ENCODE measurements around the gene RFPL1.
"Not testable (repeated sequence)": the region's sequence is repeated elsewhere in the genome, so short reads cannot be mapped to it uniquely, and the experiment has no call there.

Gene RFPL1

DNA sequence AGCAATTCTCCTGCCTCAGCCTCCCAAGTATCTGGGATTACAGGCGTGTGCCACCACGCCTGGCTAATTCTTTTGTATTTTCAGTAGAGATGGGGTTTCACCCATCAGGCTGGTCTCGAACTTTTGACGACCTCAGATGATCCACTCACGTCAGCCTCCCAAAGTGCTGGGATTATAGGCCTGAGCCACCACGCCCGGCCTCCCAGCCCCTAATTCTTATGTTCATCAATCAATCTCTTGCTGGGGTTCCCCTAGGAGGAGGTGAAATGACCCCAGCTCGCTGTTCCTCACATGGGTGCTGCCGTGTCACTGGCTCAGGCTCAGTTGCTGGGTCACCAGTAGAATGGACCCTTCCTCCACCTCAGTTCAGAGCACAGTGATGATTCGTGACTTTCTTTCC lies at the start of gene RFPL1:
TSS of gene RFPL1 (plus strand) at position 301 of the 400 bp plus-strand sequence.
- DNase-seq, result not testable (repeated sequence)

GRCh38 chr22:29388759-29389090 lies 49.7 kb upstream of the RFPL1 start:
- DNase-seq, result no peak

GRCh38 chr22:29390270-29390669 lies 48.1 kb upstream of the RFPL1 start:
- no peak for DNase-seq

DNA sequence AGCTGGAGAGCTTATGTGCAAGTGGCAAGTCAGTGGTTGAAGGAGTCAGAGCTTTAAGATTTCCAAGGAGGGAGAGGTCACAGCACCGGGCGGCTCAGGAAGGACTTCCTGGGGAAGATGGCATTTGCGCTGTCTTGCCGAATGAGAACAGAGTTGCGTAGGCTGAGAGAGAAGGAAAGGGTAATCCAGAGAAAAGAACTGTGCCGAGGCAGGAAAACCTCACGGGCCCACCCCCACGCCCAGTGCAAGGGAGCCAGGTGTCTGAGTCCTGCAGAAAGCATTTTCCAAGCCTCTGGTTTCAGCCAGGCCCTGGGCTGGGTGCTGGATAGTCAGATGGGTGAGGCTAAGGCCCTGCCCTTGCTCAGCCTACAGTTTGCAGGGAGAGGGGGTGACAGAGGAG lies 46.8 kb upstream of the RFPL1 start:
- no peak for DNase-seq

GRCh38 chr22:29393019-29393608 lies 45.3 kb upstream of the RFPL1 start:
- DNase-seq, result no peak

GRCh38 chr22:29394931-29395581 lies 43.3 kb upstream of the RFPL1 start:
- peak; percentile 70 to 76 for DNase-seq

DNA sequence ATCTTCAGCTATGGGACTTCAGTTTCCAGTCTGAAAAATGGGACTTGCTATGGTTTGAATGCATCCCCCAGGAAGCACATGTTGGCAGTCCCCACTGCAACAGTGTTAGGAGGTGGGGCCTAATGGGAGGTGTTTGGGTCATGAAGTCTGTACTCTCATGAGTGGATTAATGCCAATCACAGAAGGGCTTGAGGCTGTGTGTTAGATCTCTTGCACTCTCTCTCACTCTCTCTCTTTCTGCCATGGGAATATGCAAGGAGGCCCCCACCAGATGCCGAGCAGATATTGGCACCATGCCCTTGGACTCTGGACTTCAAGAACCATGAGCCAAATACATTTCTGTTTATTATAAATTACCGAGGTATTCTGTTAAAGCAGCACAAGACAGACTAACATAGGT lies 42.3 kb upstream of the RFPL1 start:
- no peak for DNase-seq

GRCh38 chr22:29397791-29398190 lies 40.6 kb upstream of the RFPL1 start:
- DNase-seq, result no peak

DNA sequence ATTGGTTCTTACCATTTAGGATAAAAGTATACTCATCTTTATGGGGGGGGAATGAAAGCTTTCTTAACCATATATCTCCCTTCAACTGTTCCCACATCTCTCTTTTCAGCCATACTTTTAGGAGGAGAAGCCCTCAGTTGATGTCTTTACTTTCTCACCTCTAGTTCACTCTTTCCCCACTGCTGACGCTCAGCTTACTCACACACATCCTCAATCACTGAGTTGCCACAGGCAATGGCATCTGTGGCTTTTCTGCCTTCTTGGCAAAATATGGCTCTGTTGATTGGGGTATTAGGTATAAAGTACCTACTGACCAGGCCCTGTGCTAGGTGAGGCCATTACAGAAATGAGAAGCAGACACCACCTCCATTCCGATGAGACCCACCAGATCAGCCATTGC lies 37.8 kb upstream of the RFPL1 start:
- DNase-seq, result no peak

- not testable (repeated sequence) for DNase-seq
Measured at GRCh38 chr22:29401538-29401937, 36.8 kb upstream of the RFPL1 start.

GRCh38 chr22:29408940-29409339 lies 29.4 kb upstream of the RFPL1 start:
- no peak for DNase-seq

- DNase-seq, result peak in 1 of 2 donors; percentile 6
Measured at GRCh38 chr22:29411569-29412211, 26.7 kb upstream of the RFPL1 start.

GRCh38 chr22:29412772-29413171 lies 25.6 kb upstream of the RFPL1 start:
- peak in 1 of 2 donors; percentile 41 for DNase-seq

- peak; percentile 73 to 89 for DNase-seq
Measured at GRCh38 chr22:29414951-29415591, 23.3 kb upstream of the RFPL1 start.

GRCh38 chr22:29418704-29419103 lies 19.7 kb upstream of the RFPL1 start:
- not testable (repeated sequence) for DNase-seq

- DNase-seq, result no peak
Measured at GRCh38 chr22:29426476-29426875, 11.9 kb upstream of the RFPL1 start.

- no peak for DNase-seq
Measured at GRCh38 chr22:29427176-29427760, 11.1 kb upstream of the RFPL1 start.

DNA sequence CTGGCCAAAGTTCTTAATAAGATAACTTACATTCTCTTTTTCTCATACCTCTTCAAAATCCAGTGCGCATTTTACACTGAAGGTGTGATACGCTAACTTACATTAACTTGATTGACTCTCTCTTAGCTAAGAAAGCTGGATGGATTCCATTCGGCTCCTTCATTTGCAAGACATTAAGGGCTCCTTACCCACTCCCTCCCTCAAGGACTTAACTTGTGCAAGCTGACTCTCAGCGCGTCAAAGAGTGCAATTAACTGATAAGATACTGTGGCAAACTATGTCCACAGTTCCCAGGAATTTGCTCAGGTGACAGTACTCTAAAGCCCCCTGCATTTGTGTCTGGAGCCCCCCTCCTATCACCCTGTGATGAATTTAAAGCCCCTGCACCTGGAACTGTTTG lies 6.4 kb upstream of the RFPL1 start:
- DNase-seq, result no peak

DNA sequence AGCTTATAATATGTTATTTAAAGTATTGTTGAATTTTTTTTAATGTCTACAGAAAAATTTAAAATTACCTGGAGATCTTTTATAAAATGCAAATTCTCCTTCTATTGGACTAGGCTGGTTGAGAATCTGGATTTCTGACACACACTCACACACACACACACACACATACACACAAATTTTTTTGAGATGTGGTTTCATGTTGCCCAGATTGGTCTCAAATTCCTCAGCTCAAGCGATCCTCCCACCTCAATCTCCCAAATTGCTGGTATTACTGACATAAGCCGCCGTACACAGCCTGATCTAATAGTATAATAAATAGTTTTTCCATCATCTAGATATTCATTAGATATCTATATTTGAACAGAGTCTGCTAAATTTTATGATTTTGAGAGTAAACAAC lies 4.5 kb upstream of the RFPL1 start:
- no peak for DNase-seq

- no peak for DNase-seq
Measured at GRCh38 chr22:29434288-29434687, 4.1 kb upstream of the RFPL1 start.

DNA sequence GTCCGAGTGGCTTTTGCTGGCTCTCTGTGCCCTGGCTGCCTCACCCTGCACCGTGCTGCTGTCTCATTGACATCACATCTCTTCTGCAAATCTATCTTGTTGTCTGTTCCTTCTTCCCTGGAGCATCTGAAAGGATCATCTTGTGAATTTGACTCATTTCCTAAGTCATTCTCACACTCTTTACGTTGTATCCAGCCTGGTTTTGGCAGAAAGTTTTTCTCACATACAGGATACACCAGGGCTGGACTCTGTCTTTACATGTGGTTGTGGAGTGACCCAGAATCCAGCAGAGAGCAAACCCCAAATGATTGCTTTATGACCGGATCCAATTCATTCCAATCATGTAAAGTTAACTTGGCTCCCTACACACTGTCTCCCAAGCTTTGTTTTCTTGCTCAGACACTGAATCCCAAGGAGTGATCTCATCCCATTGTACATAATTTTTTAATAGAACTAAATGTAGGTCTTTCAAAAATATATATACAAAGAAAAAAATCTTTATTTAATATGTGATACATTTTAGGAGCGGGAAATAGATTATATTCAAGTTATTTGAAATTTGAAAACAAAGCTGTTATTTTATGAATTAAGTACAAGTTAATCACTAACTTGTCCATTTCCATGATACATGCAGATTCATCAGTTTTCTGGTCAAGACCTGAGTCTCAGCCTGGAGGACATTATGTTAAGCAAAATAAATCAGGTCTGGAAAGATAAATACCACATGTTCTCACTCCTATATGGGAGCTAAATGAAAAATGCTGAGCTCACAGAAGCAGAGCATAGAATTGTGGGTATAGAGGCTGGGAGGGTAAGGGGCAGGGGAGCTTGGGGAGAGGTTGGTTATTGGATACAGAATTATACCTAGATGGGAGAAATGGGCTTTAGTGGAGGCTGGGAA lies 2.9 kb upstream of the RFPL1 start:
- no peak for DNase-seq

GRCh38 chr22:29442976-29443375 lies 4.6 kb downstream of the RFPL1 start:
- DNase-seq, result no peak

DNA sequence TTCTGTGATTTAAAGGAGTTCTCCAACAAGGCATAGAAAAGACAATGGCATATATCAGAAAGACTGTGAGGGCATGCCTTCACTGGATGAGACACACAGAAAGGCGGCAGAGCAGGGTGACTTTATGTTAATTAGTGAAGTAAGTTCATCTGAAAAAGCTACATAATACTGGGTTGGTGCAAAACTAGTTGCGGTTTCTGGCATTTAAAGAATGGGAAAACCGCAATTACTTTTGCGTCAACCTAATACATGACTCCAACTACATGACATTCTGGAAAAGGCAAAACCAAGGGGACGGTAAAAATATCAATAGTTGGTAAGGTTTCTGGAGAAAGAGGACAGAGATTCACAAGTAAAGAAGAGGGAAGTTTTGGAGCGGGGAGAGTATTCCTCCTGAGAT lies 5.1 kb downstream of the RFPL1 start:
- DNase-seq, result no peak
